HG03442 (cell line): ENCODE measurements around the gene ZNF665.
"Not testable (repeated sequence)": the region's sequence is repeated elsewhere in the genome, so short reads cannot be mapped to it uniquely, and the experiment has no call there.

Source experiments
- ATAC-seq: cut with Tn5 transposase; IDR thresholded peaks from one replicate; pipeline ENCODE4 v1.9.1; 2021; ENCODE audit warnings: mild to moderate bottlenecking, moderate library complexity; ENCODE audit not compliant: unreplicated experiment

The ZNF665 gene

GRCh38 chr19:53158119-53158656 lies 35.0 kb downstream of the ZNF665 start:
- no peak for ATAC-seq

GRCh38 chr19:53157626-53158025 lies 35.5 kb downstream of the ZNF665 start:
- ATAC-seq = no peak

GRCh38 chr19:53156850-53157249 lies 36.3 kb downstream of the ZNF665 start:
- no peak for ATAC-seq

DNA sequence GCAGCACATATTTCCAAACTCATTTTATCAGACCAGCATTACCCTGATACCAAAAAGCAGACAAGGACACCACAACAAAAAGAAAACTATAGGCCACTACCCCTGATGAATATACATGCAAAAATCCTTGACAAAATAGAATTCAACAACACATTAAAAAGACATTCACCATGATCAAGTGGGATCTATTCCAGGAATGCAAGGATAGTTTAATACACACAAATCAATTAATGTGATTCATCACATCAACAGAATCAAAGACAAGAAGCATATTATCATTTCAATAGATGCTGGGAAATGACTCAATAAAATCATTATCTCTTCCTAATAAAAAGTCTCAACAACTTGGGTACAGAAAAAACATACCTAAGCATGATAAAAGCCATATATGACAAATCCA lies 45.5 kb downstream of the ZNF665 start:
- no peak for ATAC-seq

- no peak for ATAC-seq
These were observed 52.8 kb downstream of the ZNF665 start for GRCh38 chr19:53140351-53140750.

DNA sequence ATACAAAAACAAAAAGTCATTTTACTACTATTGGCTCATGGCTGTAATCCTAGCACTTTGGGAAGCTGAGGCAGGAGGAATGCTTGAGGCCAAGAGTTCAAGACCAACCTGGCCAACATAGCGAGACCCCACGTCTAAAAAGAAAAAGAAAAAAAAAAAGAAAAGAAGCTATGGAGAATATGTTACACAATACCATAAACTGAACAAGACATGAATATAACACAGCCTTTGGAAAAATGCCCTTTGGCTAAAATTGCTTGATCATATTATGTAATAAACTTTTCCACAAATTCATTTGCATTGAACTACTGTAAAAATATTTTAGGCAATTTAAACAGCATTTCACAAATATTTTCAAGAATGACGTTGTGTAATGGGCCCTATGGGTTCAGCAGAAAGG lies 56.7 kb downstream of the ZNF665 start:
- no peak for ATAC-seq

DNA sequence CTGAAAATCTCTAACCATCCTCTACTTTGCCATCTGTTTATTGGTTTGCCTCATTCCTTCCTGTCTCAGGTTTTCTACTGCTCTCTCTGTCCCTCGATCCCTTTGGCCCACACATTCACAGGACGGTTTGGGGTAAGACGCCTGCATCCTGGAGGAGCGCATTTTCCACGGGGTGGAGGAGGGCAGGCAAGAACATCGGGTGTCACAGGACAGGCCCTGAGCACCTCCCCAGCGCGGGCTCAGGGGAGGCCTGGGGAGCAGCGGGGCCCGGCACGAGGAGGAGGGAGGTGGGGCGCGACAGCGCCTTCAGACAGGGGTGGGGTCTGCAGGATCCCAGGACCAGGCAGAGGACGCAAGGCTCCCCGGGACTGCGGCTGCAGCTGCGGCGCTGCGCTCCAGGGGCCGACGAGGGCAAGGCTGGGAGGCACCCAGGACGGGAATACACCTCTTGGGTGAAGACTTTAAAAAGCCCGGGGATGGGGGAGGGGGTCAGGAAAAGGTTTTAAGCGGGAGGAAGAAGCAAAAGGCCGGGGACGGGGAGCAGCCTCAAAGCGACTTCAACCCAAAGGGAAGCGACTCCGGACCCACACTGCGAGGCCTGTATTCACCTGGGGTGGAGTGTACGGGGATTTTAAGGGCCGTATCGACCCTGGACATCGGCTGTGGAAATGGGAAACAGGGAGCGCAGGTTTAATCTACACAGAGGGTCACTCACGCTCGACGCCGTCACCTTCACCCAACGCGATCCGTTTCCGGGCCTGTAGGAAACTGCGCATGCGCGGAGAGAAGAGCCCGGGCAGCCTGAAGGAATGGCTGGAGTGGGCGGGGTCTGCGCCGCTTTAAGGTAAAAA lies 60.8 kb downstream of the ZNF665 start, which contains the start of gene ZNF415:
TSS of gene ZNF415 (minus strand) at position 770 of the 851 bp plus-strand sequence. CDS start 10,234 bp downstream, outside the sequence.
- no peak for ATAC-seq

- no peak for ATAC-seq
These were observed 61.4 kb downstream of the ZNF665 start for GRCh38 chr19:53131727-53132126.

DNA sequence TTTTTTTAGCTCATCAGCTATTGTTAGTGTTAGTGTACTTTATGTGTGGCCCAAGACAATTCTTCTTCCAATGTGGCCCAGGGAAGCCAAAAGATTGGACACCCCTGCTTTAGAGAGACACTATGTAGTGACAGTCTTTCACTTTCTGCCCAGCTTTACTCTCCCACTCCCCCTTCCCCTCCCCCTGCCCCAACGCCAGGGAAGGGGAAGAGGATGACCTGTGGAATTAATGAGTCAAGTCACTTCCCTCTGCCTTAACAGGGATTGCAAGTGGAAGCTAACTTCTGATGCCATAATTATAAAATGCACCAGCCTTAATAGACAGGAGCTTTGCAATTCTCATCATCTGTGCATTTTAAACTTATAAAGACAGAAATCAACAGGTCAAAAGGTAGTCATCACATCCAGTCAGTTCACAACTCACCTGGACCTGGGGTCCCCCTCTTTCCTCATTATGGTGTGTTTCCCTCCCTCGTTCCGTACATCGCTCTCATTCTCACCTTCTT lies 62.0 kb downstream of the ZNF665 start:
- ATAC-seq = no peak

GRCh38 chr19:53130506-53130905 lies 62.7 kb downstream of the ZNF665 start:
- no peak for ATAC-seq

DNA sequence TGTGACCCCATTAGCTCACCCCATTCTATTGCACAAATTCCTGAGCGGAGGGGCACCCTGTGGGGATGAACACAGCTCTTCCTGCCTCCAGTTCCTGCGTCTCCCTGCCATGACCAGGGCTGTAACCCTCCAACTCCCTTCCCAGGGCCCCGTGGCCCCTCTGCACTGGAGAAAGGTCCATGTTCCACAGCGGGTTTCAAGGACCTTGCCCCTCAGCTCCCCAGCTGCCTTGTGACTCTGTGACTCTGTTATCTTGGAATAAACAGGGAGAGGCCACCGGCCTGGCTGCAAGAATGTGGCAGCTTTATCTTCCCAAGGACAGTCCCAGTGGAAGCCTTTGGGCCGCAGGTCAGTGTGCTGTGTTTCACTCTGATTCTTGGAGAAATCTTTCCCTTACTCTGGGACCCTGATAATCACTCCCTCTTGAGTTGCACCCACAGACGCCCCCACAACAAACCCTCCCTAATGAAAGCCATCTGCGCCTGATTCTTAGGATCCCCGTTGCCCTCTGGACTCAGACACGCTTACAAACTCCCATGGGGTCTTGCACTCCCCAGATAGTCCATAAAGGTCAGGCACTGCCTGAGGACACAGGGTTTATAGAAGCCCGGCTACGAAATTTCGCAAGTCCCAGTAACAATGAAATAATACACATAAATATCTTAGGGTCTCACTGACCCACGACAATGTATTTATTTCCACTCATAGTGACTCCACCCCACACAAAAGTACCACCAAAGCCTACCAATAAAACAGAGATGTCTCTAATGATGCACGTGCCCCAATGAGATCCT lies 66.2 kb downstream of the ZNF665 start:
- not testable (repeated sequence) for ATAC-seq

- no peak for ATAC-seq
These were observed 69.8 kb downstream of the ZNF665 start for GRCh38 chr19:53123400-53123799.
